Measurements from ENCODE around the gene TMEM45A. TPM values are rescaled to one million over a fixed set of nuclear protein-coding genes. Genes with fewer than 3 reads are reported as not detected.
"Not testable (repeated sequence)": the region's sequence is repeated elsewhere in the genome, so short reads cannot be mapped to it uniquely, and the experiment has no call there.

TMEM45A gene
- total RNA-seq, 1 experiment from 2014 or later: 6.6 TPM

- DNase-seq (ENCODE audit: low spot score): no peak
- TF ChIP-seq AFF4 (CRISPR knock-in tag; IDR thresholded peaks at IDR 0.05; ENCODE audit: borderline replicate concordance) (no peak), NR1H2 (CRISPR knock-in tag; IDR thresholded peaks at IDR 0.05) (no peak), NR3C1 (CRISPR knock-in tag; conservative IDR thresholded peaks at IDR 0.05; ENCODE audit: low read depth) (no peak), RELA (CRISPR knock-in tag; IDR thresholded peaks at IDR 0.05; ENCODE audit: borderline replicate concordance) (no peak), IRF1 (CRISPR knock-in tag; IDR thresholded peaks at IDR 0.05) (no peak), AR (CRISPR knock-in tag; IDR thresholded peaks at IDR 0.05) (no peak), E2F1 (CRISPR knock-in tag; IDR thresholded peaks at IDR 0.05) (no peak), ZNF416 (CRISPR knock-in tag; IDR thresholded peaks at IDR 0.05) (no peak), ZBTB21 (CRISPR knock-in tag; IDR thresholded peaks at IDR 0.05; ENCODE audit: borderline replicate concordance) (no peak), GTF2I (CRISPR knock-in tag; conservative IDR thresholded peaks at IDR 0.05) (no peak), ZMAT4 (CRISPR knock-in tag; IDR thresholded peaks at IDR 0.05) (no peak), STAT6 (CRISPR knock-in tag; conservative IDR thresholded peaks at IDR 0.05; ENCODE audit: low read depth) (no peak), ZNF396 (CRISPR knock-in tag; IDR thresholded peaks at IDR 0.05; ENCODE audit: borderline replicate concordance) (no peak), TCF7 (CRISPR knock-in tag; IDR thresholded peaks at IDR 0.05; ENCODE audit: low read depth) (no peak)
- TF ChIP-seq, protein P1, sequence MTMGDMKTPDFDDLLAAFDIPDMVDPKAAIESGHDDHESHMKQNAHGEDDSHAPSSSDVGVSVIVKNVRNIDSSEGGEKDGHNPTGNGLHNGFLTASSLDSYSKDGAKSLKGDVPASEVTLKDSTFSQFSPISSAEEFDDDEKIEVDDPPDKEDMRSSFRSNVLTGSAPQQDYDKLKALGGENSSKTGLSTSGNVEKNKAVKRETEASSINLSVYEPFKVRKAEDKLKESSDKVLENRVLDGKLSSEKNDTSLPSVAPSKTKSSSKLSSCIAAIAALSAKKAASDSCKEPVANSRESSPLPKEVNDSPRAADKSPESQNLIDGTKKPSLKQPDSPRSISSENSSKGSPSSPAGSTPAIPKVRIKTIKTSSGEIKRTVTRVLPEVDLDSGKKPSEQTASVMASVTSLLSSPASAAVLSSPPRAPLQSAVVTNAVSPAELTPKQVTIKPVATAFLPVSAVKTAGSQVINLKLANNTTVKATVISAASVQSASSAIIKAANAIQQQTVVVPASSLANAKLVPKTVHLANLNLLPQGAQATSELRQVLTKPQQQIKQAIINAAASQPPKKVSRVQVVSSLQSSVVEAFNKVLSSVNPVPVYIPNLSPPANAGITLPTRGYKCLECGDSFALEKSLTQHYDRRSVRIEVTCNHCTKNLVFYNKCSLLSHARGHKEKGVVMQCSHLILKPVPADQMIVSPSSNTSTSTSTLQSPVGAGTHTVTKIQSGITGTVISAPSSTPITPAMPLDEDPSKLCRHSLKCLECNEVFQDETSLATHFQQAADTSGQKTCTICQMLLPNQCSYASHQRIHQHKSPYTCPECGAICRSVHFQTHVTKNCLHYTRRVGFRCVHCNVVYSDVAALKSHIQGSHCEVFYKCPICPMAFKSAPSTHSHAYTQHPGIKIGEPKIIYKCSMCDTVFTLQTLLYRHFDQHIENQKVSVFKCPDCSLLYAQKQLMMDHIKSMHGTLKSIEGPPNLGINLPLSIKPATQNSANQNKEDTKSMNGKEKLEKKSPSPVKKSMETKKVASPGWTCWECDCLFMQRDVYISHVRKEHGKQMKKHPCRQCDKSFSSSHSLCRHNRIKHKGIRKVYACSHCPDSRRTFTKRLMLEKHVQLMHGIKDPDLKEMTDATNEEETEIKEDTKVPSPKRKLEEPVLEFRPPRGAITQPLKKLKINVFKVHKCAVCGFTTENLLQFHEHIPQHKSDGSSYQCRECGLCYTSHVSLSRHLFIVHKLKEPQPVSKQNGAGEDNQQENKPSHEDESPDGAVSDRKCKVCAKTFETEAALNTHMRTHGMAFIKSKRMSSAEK (CRISPR knock-in tag; IDR thresholded peaks at IDR 0.05; ENCODE audit: borderline replicate concordance): no peak
- TF ChIP-seq, protein P2, sequence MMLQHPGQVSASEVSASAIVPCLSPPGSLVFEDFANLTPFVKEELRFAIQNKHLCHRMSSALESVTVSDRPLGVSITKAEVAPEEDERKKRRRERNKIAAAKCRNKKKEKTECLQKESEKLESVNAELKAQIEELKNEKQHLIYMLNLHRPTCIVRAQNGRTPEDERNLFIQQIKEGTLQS (CRISPR knock-in tag; conservative IDR thresholded peaks at IDR 0.05): no peak
- TF ChIP-seq, protein P3, sequence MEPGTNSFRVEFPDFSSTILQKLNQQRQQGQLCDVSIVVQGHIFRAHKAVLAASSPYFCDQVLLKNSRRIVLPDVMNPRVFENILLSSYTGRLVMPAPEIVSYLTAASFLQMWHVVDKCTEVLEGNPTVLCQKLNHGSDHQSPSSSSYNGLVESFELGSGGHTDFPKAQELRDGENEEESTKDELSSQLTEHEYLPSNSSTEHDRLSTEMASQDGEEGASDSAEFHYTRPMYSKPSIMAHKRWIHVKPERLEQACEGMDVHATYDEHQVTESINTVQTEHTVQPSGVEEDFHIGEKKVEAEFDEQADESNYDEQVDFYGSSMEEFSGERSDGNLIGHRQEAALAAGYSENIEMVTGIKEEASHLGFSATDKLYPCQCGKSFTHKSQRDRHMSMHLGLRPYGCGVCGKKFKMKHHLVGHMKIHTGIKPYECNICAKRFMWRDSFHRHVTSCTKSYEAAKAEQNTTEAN (CRISPR knock-in tag; IDR thresholded peaks at IDR 0.05): no peak
- Mint-ChIP-seq H3K4me3 (no peak overlapping the region), H3K4me1 (peaks cover 13% of the 10 kb centered on the region), H3K27ac (no peak overlapping the region), H3K9me3 (peaks cover 28% of the 10 kb centered on the region), H3K36me3 (peaks cover 16% of the 10 kb centered on the region), H3K27me3 (ENCODE audit: low read depth) (no peaks in the 10 kb centered on the region)
- no peak for ATAC-seq
- POLR2A ChIA-PET: no interaction called here
- CTCF ChIA-PET: no interaction called here
Measured at GRCh38 chr3:100581650-100582049, 89.2 kb downstream of the TMEM45A start.

GRCh38 chr3:100582157-100582556 lies 89.7 kb downstream of the TMEM45A start:
- Mint-ChIP-seq H3K9me3 (peaks cover 33% of the 10 kb centered on the region), H3K36me3 (peaks cover 16% of the 10 kb centered on the region)
- ATAC-seq; POLR2A ChIA-PET; H3K27me3 Mint-ChIP-seq (ENCODE audit: low read depth); H3K4me1 Mint-ChIP-seq; H3K4me3 Mint-ChIP-seq; H3K27ac Mint-ChIP-seq; DNase-seq (ENCODE audit: low spot score): not testable (repeated sequence)
- CTCF ChIA-PET: interaction anchor here (0.9 to 1.2 kb wide), 2 partner anchors 9 to 119 kb away, joined by 4 read pairs; no protein-coding TSS in a partner anchor
